ENCODE data around the gene PKD1. TPM values are rescaled to one million over a fixed set of nuclear protein-coding genes. Genes with fewer than 3 reads are reported as not detected.

The PKD1 gene
- total RNA-seq, 1 experiment from 2014 or later: 58.9 TPM

DNA sequence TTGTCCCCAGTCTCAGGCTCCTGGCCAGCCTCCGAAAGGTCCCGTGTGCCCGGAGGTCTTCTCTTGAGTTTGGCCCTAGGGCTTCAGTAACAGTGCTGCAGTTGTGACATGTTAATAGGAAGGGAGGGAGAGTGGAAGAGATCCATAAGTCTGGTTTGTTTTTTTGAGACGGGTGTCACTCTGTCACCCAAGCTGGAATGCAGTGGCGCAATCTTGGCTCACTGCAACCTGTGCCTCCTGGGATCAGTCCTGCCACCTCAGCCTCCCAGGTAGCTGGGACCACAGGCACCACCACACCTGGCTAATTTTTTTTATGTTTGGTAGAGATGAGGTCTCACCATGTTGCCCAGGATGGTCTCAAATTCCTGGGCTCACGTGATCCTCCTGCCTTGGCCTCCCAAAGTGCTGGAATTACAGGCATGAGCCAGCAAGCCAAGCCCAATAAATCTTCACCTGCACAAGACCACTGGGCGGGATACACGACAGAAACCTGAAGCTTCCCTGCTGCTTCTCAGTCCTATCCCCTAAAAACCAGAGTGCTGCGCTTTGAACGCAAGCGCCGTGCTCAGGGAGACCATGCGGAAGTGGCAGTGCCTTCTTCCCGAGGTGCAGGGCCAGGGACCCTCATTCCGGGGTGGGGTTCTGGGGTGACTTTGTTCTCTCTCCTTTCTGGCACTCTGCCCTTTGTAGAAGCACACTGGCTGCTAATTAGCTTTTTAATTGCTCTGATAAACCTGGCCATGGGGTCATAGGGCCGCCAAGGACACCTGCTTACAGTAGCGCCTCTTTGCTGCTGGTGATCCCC lies 30.8 kb upstream of the PKD1 start:
- no peak for ATAC-seq
- CTCF ChIA-PET: no interaction called here
- H3K36me3 ChIP-seq (ENCODE audit: low read depth, low read length): no peaks in the 10 kb centered on the region

DNA sequence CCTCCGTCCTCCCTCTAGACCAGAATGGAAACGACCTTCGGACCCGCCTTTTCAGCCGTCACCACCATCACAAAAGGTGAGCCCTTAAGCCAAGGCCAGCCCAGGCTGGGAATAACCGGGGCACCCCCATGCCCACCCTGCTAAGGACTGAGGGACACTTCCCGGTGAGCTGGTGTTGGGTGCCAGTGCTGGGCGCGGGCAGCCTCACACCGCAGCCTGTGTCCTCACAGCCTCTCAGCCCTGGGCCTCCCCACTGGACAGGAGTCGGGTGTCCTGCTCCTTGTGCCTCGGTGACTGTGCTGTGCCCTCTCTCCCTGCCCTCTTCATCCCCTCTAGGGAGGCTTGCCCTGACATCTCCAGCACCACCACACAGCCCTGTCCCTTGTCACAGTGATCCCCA lies 30.2 kb upstream of the PKD1 start:
- no peaks in the 10 kb centered on the region for H3K27me3 ChIP-seq (ENCODE audit: low read length)
- no peak for ATAC-seq
- H3F3A ChIP-seq (ENCODE audit: low read length, unreplicated experiment): no peaks in the 10 kb centered on the region
- no peaks in the 10 kb centered on the region for H4K20me1 ChIP-seq (ENCODE audit: low read length)
- no peak overlapping the region for H3K27ac ChIP-seq (ENCODE audit: low read length)
- H3K9me2 ChIP-seq (replicated peaks; ENCODE audit: low read length): no peaks in the 10 kb centered on the region
- H3K36me3 ChIP-seq (ENCODE audit: low read depth, low read length): no peaks in the 10 kb centered on the region
- peaks cover 18% of the 10 kb centered on the region for H3K79me2 ChIP-seq (ENCODE audit: low read length)
- no peak overlapping the region for H3K4me3 ChIP-seq (ENCODE audit: low read length)
- intact Hi-C loops (cut with micrococcal nuclease): no loop called here
- no peaks in the 10 kb centered on the region for H3K9me3 ChIP-seq (ENCODE audit: low read length)
- no peak for DNase-seq
- CTCF ChIA-PET: no interaction called here
- BruUV-seq (replicated peaks): no TSS peak
- no peak overlapping the region for H3K4me2 ChIP-seq (ENCODE audit: low read length)
- POLR2A ChIA-PET (ENCODE audit: unreplicated experiment): no interaction called here
- H2AFZ ChIP-seq (ENCODE audit: low read length): no peak overlapping the region
- H3K9ac ChIP-seq (ENCODE audit: low read length): no peak overlapping the region
- H3K4me1 ChIP-seq (ENCODE audit: insufficient read depth, low read length): peaks cover 22% of the 10 kb centered on the region
- TF ChIP-seq, protein P1, sequence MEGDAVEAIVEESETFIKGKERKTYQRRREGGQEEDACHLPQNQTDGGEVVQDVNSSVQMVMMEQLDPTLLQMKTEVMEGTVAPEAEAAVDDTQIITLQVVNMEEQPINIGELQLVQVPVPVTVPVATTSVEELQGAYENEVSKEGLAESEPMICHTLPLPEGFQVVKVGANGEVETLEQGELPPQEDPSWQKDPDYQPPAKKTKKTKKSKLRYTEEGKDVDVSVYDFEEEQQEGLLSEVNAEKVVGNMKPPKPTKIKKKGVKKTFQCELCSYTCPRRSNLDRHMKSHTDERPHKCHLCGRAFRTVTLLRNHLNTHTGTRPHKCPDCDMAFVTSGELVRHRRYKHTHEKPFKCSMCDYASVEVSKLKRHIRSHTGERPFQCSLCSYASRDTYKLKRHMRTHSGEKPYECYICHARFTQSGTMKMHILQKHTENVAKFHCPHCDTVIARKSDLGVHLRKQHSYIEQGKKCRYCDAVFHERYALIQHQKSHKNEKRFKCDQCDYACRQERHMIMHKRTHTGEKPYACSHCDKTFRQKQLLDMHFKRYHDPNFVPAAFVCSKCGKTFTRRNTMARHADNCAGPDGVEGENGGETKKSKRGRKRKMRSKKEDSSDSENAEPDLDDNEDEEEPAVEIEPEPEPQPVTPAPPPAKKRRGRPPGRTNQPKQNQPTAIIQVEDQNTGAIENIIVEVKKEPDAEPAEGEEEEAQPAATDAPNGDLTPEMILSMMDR (conservative IDR thresholded peaks at IDR 0.05; ENCODE audit: low read depth, low read length): no peak
- TF ChIP-seq EZH2 (IDR thresholded peaks at IDR 0.05; ENCODE audit: low read length, unreplicated experiment) (no peak), EZH2phosphoT487 (IDR thresholded peaks at IDR 0.05; ENCODE audit: borderline replicate concordance, low read length) (no peak)

More for the DNA sequence above, 30.8 kb upstream of the PKD1 start:
- Histone ChIP-seq H3K27ac (ENCODE audit: low read length) (no peak overlapping the region), H3K79me2 (ENCODE audit: low read length) (peaks cover 15% of the 10 kb centered on the region), H2AFZ (ENCODE audit: low read length) (no peak overlapping the region), H3K9me3 (ENCODE audit: low read length) (no peaks in the 10 kb centered on the region), H3K9me2 (replicated peaks; ENCODE audit: low read length) (no peaks in the 10 kb centered on the region), H3K4me2 (ENCODE audit: low read length) (no peak overlapping the region), H4K20me1 (ENCODE audit: low read length) (no peaks in the 10 kb centered on the region), H3K27me3 (ENCODE audit: low read length) (no peaks in the 10 kb centered on the region), H3K9ac (ENCODE audit: low read length) (no peak overlapping the region), H3K4me3 (ENCODE audit: low read length) (no peak overlapping the region), H3F3A (ENCODE audit: low read length, unreplicated experiment) (no peaks in the 10 kb centered on the region), H3K4me1 (ENCODE audit: insufficient read depth, low read length) (peaks cover 22% of the 10 kb centered on the region)
- POLR2A ChIA-PET (ENCODE audit: unreplicated experiment): no interaction called here
- TF ChIP-seq EZH2 (IDR thresholded peaks at IDR 0.05; ENCODE audit: low read length, unreplicated experiment) (no peak), EZH2phosphoT487 (IDR thresholded peaks at IDR 0.05; ENCODE audit: borderline replicate concordance, low read length) (no peak)
- TF ChIP-seq, protein P1 (conservative IDR thresholded peaks at IDR 0.05; ENCODE audit: low read depth, low read length): no peak
- no TSS peak for BruUV-seq (replicated peaks)
- intact Hi-C loops (cut with micrococcal nuclease): no loop called here
- no peak for DNase-seq
